H9 (cell line): Measurements from ENCODE around the gene ABHD11. TPM values are rescaled to one million over a fixed set of nuclear protein-coding genes. Genes with fewer than 3 reads are reported as not detected.

Source experiments
- DNase-seq: peaks from one replicate; pipeline ENCODE4 v3.0.0-alpha.2; 2017
- H2AFZ ChIP-seq: one replicate; pipeline ENCODE4 v1.6.1; 2013; ENCODE audit warnings: mild to moderate bottlenecking, low read length, control low read depth, moderate library complexity
- H2AK5ac ChIP-seq: 2 replicates; pipeline ENCODE4 v1.6.1; 2013; ENCODE audit warnings: low read length, control low read depth, mixed read lengths; ENCODE audit not compliant: insufficient read length
- H2BK120ac ChIP-seq: one replicate; pipeline ENCODE4 v1.6.1; 2013; ENCODE audit warnings: low read depth, mild to moderate bottlenecking, low read length, control low read depth, inconsistent platforms; ENCODE audit not compliant: poor library complexity, severe bottlenecking
- H2BK12ac ChIP-seq: 2 replicates; pipeline ENCODE4 v1.6.1; 2013; ENCODE audit warnings: low read length, control low read depth, mixed read lengths, low read depth; ENCODE audit not compliant: insufficient read length
- H2BK15ac ChIP-seq: 2 replicates; pipeline ENCODE4 v1.6.1; 2013; ENCODE audit warnings: low read depth, low read length, control low read depth
- H2BK20ac ChIP-seq: one replicate; pipeline ENCODE4 v1.6.1; 2013; ENCODE audit warnings: low read depth, mild to moderate bottlenecking, low read length, control low read depth, inconsistent platforms; ENCODE audit not compliant: poor library complexity, severe bottlenecking
- H2BK5ac ChIP-seq: 2 replicates; pipeline ENCODE4 v1.6.1; 2013; ENCODE audit warnings: low read length, control low read depth, mixed read lengths; ENCODE audit not compliant: insufficient read length
- H3K14ac ChIP-seq: 2 replicates; pipeline ENCODE4 v1.6.1; 2013; ENCODE audit warnings: low read length, control low read depth; ENCODE audit not compliant: insufficient read depth
- H3K18ac ChIP-seq: 2 replicates; pipeline ENCODE4 v1.6.1; 2013; ENCODE audit warnings: low read depth, mild to moderate bottlenecking, mixed read lengths, low read length, control low read depth; ENCODE audit not compliant: insufficient read length
- H3K23ac ChIP-seq: 2 replicates; pipeline ENCODE4 v1.6.1; 2013; ENCODE audit warnings: low read length, control low read depth, mixed read lengths, low read depth; ENCODE audit not compliant: insufficient read length
- H3K23me2 ChIP-seq: 2 replicates; pipeline ENCODE4 v1.6.1; 2013; ENCODE audit warnings: low read depth, mild to moderate bottlenecking, mixed read lengths, low read length, control low read depth; ENCODE audit not compliant: insufficient read length, poor library complexity, severe bottlenecking
- H3K27ac ChIP-seq: 2 replicates; pipeline ENCODE4 v1.5.1; 2013; ENCODE audit warnings: low read length, control low read depth, mixed read lengths, low read depth; ENCODE audit not compliant: insufficient read length
- H3K27me3 ChIP-seq: 2 replicates; pipeline ENCODE4 v1.6.1; 2013; ENCODE audit warnings: low read length, control low read depth, inconsistent platforms; ENCODE audit not compliant: insufficient read depth
- H3K4ac ChIP-seq: 2 replicates; pipeline ENCODE4 v1.6.1; 2013; ENCODE audit warnings: low read depth, mild to moderate bottlenecking, control low read depth, inconsistent platforms, low read length, moderate library complexity
- H3K4me1 ChIP-seq: 2 replicates; pipeline ENCODE4 v1.6.1; 2013; ENCODE audit warnings: low read length, control low read depth, inconsistent platforms; ENCODE audit not compliant: insufficient read depth
- H3K4me2 ChIP-seq: 2 replicates; pipeline ENCODE4 v1.6.1; 2013; ENCODE audit warnings: low read length, control low read depth, mixed read lengths; ENCODE audit not compliant: insufficient read length, insufficient read depth
- H3K56ac ChIP-seq: 2 replicates; pipeline ENCODE4 v1.6.1; 2013; ENCODE audit warnings: low read depth, mild to moderate bottlenecking, mixed read lengths, low read length, control low read depth; ENCODE audit not compliant: insufficient read length
- H3K79me1 ChIP-seq: 2 replicates; pipeline ENCODE4 v1.6.1; 2013; ENCODE audit warnings: low read depth, mild to moderate bottlenecking, moderate library complexity, low read length, control low read depth, inconsistent platforms; ENCODE audit not compliant: insufficient read depth, poor library complexity, severe bottlenecking
- H3K79me2 ChIP-seq: 2 replicates; pipeline ENCODE4 v1.6.1; 2013; ENCODE audit warnings: low read length, control low read depth, inconsistent platforms; ENCODE audit not compliant: insufficient read depth
- H3K9ac ChIP-seq: 2 replicates; pipeline ENCODE4 v1.6.1; 2013; ENCODE audit warnings: low read length, control low read depth, mixed read lengths; ENCODE audit not compliant: insufficient read length; ENCODE audit errors: extremely low read depth
- H3K9me3 ChIP-seq: one replicate; pipeline ENCODE4 v1.6.1; 2013; ENCODE audit warnings: low read depth, low read length, inconsistent platforms; ENCODE audit not compliant: control insufficient read depth
- H3T11ph ChIP-seq: one replicate; pipeline ENCODE4 v1.6.1; 2013; ENCODE audit warnings: mild to moderate bottlenecking, low read length, control low read depth, inconsistent platforms
- H4K20me1 ChIP-seq: one replicate; pipeline ENCODE4 v1.6.1; 2013; ENCODE audit not compliant: control insufficient read depth, insufficient read length, insufficient read depth
- H4K5ac ChIP-seq: 2 replicates; pipeline ENCODE4 v1.6.1; 2013; ENCODE audit warnings: low read depth, mild to moderate bottlenecking, mixed read lengths, low read length, control low read depth; ENCODE audit not compliant: insufficient read length
- H4K8ac ChIP-seq: replicated peaks from 2 replicates; pipeline ENCODE4 v1.6.1; 2013; ENCODE audit warnings: low read length, control low read depth, mixed read lengths, low read depth; ENCODE audit not compliant: insufficient read length
- H4K91ac ChIP-seq: 2 replicates; pipeline ENCODE4 v1.6.1; 2013; ENCODE audit warnings: low read depth, mild to moderate bottlenecking, moderate library complexity, mixed read lengths, low read length, control low read depth; ENCODE audit not compliant: insufficient read length
- H3K27ac Mint-ChIP-seq, 3 experiments: 2 replicates in 2 of 3; 3 replicates in 1 of 3; pipeline ENCODE4 v1.8.0; 2020 to 2021; ENCODE audit warnings: mixed read lengths in 3 of 3, mild to moderate bottlenecking in 1 of 3, moderate library complexity in 1 of 3
- H3K27me3 Mint-ChIP-seq: 2 replicates; pipeline ENCODE4 v1.8.0; 2021; ENCODE audit warnings: low read depth, mild to moderate bottlenecking, moderate library complexity, mixed read lengths
- H3K36me3 Mint-ChIP-seq, 3 experiments: 2 replicates in 2 of 3; 3 replicates in 1 of 3; pipeline ENCODE4 v1.8.0; 2020 to 2021; ENCODE audit warnings: low read depth in 3 of 3, mixed read lengths in 3 of 3; ENCODE audit not compliant: insufficient read depth in 1 of 3
- H3K4me1 Mint-ChIP-seq, 2 experiments: 2 replicates each; pipeline ENCODE4 v1.8.0; 2020; ENCODE audit warnings: mixed read lengths in 2 of 2
- H3K4me3 Mint-ChIP-seq, 2 experiments: 2 replicates in 1 of 2; 3 replicates in 1 of 2; pipeline ENCODE4 v1.8.0; 2020 to 2021; ENCODE audit warnings: mild to moderate bottlenecking in 2 of 2, mixed read lengths in 2 of 2, moderate library complexity in 1 of 2
- H3K9me3 Mint-ChIP-seq, 2 experiments: 2 replicates in 1 of 2; 3 replicates in 1 of 2; pipeline ENCODE4 v1.8.0; 2020; ENCODE audit warnings: mild to moderate bottlenecking in 2 of 2, mixed read lengths in 2 of 2, moderate library complexity in 1 of 2
- WGBS: extraction: QIAGEN DNeasy Blood & Tissue Kit; methylation state at CpG from one replicate; pipeline ENCODE4 v1.1.7; 2013; ENCODE audit warnings: missing lambda C conversion rate, low lambda C conversion rate, mixed read lengths; ENCODE audit not compliant: insufficient read length; ENCODE audit errors: extremely low coverage; 5-methylcytosine and 5-hydroxymethylcytosine counted together
- total RNA-seq: library from RNA; stranded (reverse); gene quantifications from 2 replicates; pipeline ENCODE4 v1.2.1, GENCODE V29; 2021
- TF ChIP-seq, protein P1 (sequence below): fragments of 200-600 bp; sonication (generic); conservative IDR thresholded peaks from 3 replicates; pipeline ENCODE4 v1.8.0; 2021; ENCODE audit warnings: antibody characterized with exemption, mild to moderate bottlenecking

ABHD11 gene
- total RNA-seq, 1 experiment from 2014 or later, result 34.4 TPM

- no peak for DNase-seq
- peaks cover 9% of the 10 kb centered on the region for H3K23me2 ChIP-seq
- peaks cover 0 to 2% (median 0%) of the 10 kb centered on the region in 3 experiments; a peak in 2 of 7 replicates for H3K36me3 Mint-ChIP-seq
- H3K4me1 ChIP-seq, result no peaks in the 10 kb centered on the region
- no peak overlapping the region for H3K14ac ChIP-seq
- H3K4ac ChIP-seq, result no peak overlapping the region
- no peak overlapping the region for H3K23ac ChIP-seq
- no peak overlapping the region for H2AK5ac ChIP-seq
- H3K79me2 ChIP-seq, result no peaks in the 10 kb centered on the region
- H2BK5ac ChIP-seq, result no peak overlapping the region
- peaks cover 3% of the 10 kb centered on the region; the same call in 1 of the 2 replicates for H3K27me3 ChIP-seq
- H2BK12ac ChIP-seq, result no peak overlapping the region
- H4K91ac ChIP-seq, result no peak overlapping the region
- no peak overlapping the region for H3T11ph ChIP-seq
- H4K5ac ChIP-seq, result no peak overlapping the region
- peak overlapping the region; percentile 61 to 76 for H3K4me3 Mint-ChIP-seq
- H3K4me2 ChIP-seq, result peak overlapping the region; percentile 74
- no peaks in the 10 kb centered on the region for H3K9me3 ChIP-seq
- no peaks in the 10 kb centered on the region for H3K79me1 ChIP-seq
- no peak overlapping the region for H3K9ac ChIP-seq
- TF ChIP-seq, protein P1, sequence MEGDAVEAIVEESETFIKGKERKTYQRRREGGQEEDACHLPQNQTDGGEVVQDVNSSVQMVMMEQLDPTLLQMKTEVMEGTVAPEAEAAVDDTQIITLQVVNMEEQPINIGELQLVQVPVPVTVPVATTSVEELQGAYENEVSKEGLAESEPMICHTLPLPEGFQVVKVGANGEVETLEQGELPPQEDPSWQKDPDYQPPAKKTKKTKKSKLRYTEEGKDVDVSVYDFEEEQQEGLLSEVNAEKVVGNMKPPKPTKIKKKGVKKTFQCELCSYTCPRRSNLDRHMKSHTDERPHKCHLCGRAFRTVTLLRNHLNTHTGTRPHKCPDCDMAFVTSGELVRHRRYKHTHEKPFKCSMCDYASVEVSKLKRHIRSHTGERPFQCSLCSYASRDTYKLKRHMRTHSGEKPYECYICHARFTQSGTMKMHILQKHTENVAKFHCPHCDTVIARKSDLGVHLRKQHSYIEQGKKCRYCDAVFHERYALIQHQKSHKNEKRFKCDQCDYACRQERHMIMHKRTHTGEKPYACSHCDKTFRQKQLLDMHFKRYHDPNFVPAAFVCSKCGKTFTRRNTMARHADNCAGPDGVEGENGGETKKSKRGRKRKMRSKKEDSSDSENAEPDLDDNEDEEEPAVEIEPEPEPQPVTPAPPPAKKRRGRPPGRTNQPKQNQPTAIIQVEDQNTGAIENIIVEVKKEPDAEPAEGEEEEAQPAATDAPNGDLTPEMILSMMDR, result no peak
- no peaks in the 10 kb centered on the region; a peak in 1 of 5 replicates for H3K9me3 Mint-ChIP-seq
- H3K4me1 Mint-ChIP-seq, result peaks cover 0 to 7% of the 10 kb centered on the region in 2 experiments; a peak in 2 of 4 replicates
- no peak overlapping the region for H3K56ac ChIP-seq
- no peak overlapping the region for H3K27ac ChIP-seq
- H2AFZ ChIP-seq, result no peak overlapping the region
- no peak overlapping the region for H2BK20ac ChIP-seq
- no peak overlapping the region for H3K18ac ChIP-seq
- no peak overlapping the region for H2BK15ac ChIP-seq
- no CpG with 5 or more reads among the region's 16 CpGs for WGBS
- peaks cover 39% of the 10 kb centered on the region for H3K27me3 Mint-ChIP-seq
- H4K20me1 ChIP-seq, result no peaks in the 10 kb centered on the region
- H3K27ac Mint-ChIP-seq, result no peak overlapping the region
- no peak overlapping the region for H2BK120ac ChIP-seq
- no peak overlapping the region for H4K8ac ChIP-seq
Measured at GRCh38 chr7:73719806-73720169, 18.8 kb downstream of the ABHD11 start.
